Naive thymus-derived CD8-positive, alpha-beta T cell (primary cell): Measurements from ENCODE around the gene MAGEB4. TPM values are rescaled to one million over a fixed set of nuclear protein-coding genes. Genes with fewer than 3 reads are reported as not detected.

ENCODE experiments used
- ATAC-seq, 2 donors: fragments of 150-1000 bp; cut with Tn5 transposase in 1 of 2; sonication (Bioruptor Pico), chemical (Tn5 transposase) in 1 of 2; 1 replicate in 1 of 2; 2 replicates in 1 of 2; pipeline ENCODE4 v1.10.0; 2021; ENCODE audit warnings: mild to moderate bottlenecking in 2 of 2, moderate library complexity in 2 of 2
- POLR2A ChIA-PET: fragments of 350-600 bp; sonication (Branson Sonifier 250); formaldehyde crosslinking; loops from one replicate; lab custom pipeline; 2021; ENCODE audit warnings: antibody characterized with exemption; lab: Charles Lee
- DNase-seq, 10 donors: peaks; one replicate each; pipeline versions ENCODE4 v3.0.0 to v3.0.0-alpha.2; 2020 to 2022
- H3K27ac Mint-ChIP-seq, 10 donors: one replicate each; pipeline ENCODE4 v1.8.0; 2020 to 2022; ENCODE audit warnings: mild to moderate bottlenecking in 10 of 10, mixed read lengths in 10 of 10, moderate library complexity in 4 of 10, inconsistent platforms in 1 of 10
- H3K27me3 Mint-ChIP-seq, 5 donors: one replicate each; pipeline ENCODE4 v1.8.0; 2021 to 2022; ENCODE audit warnings: mixed read lengths in 5 of 5
- H3K36me3 Mint-ChIP-seq, 3 donors: one replicate each; pipeline ENCODE4 v1.8.0; 2020 to 2022; ENCODE audit warnings: mixed read lengths in 3 of 3, mild to moderate bottlenecking in 2 of 3, inconsistent platforms in 1 of 3
- H3K4me1 Mint-ChIP-seq, 4 donors: one replicate each; pipeline ENCODE4 v1.8.0; 2021 to 2022; ENCODE audit warnings: mixed read lengths in 4 of 4
- H3K4me3 Mint-ChIP-seq, 10 donors: one replicate each; pipeline ENCODE4 v1.8.0; 2020 to 2022; ENCODE audit warnings: mild to moderate bottlenecking in 10 of 10, mixed read lengths in 10 of 10, moderate library complexity in 6 of 10, inconsistent platforms in 1 of 10
- H3K9me3 Mint-ChIP-seq, 9 donors: one replicate each; pipeline ENCODE4 v1.8.0; 2020 to 2022; ENCODE audit warnings: mixed read lengths in 9 of 9, mild to moderate bottlenecking in 3 of 9, inconsistent platforms in 1 of 9, moderate library complexity in 1 of 9
- polyA plus RNA-seq, 3 donors: library from polyadenylated mRNA; unstranded; fragments of 300-500 nt; fragmentation: Illumina TruSeq; gene quantifications; one replicate each; pipeline ENCODE4 v1.2.3, GENCODE V29; 2021
- total RNA-seq, 8 experiments: library from RNA in 2 of 8; stranded (reverse) in 2 of 8; gene quantifications; one replicate each; pipeline ENCODE4 v1.2.3 and lab custom pipeline; 2021 to 2026

The MAGEB4 gene
- total and polyA plus RNA-seq, 5 experiments from 2014 or later = not detected

- Mint-ChIP-seq H3K27me3 (no peaks in the 10 kb centered on the region), H3K36me3 (no peaks in the 10 kb centered on the region), H3K27ac (no peak overlapping the region), H3K4me1 (no peaks in the 10 kb centered on the region), H3K4me3 (no peak overlapping the region), H3K9me3 (peaks cover 0 to 12% (median 0%) of the 10 kb centered on the region in 9 donors)
- DNase-seq (no peak), ATAC-seq (no peak)
- POLR2A ChIA-PET = no interaction called here
These were observed 11.5 kb downstream of the MAGEB4 start for GRCh38 chrX:30253257-30253656.

- no peak overlapping the region for H3K4me3 Mint-ChIP-seq
- ATAC-seq = no peak
- no peaks in the 10 kb centered on the region for H3K36me3 Mint-ChIP-seq
- H3K27ac Mint-ChIP-seq = no peak overlapping the region
- H3K4me1 Mint-ChIP-seq = no peaks in the 10 kb centered on the region
- H3K9me3 Mint-ChIP-seq = peaks cover 0 to 10% (median 0%) of the 10 kb centered on the region in 9 donors
- H3K27me3 Mint-ChIP-seq = no peaks in the 10 kb centered on the region
- POLR2A ChIA-PET = no interaction called here
- no peak for DNase-seq
These were observed 18.1 kb downstream of the MAGEB4 start for GRCh38 chrX:30259927-30260326.

GRCh38 chrX:30261012-30261411, 19.2 kb downstream of the MAGEB4 start:
- DNase-seq = no peak
- POLR2A ChIA-PET = no interaction called here
- peaks cover 0 to 4% (median 0%) of the 10 kb centered on the region in 5 donors for H3K27me3 Mint-ChIP-seq
- peaks cover 0 to 7% (median 0%) of the 10 kb centered on the region in 9 donors for H3K9me3 Mint-ChIP-seq
- no peaks in the 10 kb centered on the region for H3K36me3 Mint-ChIP-seq
- no peaks in the 10 kb centered on the region for H3K4me1 Mint-ChIP-seq
- ATAC-seq = no peak
- no peak overlapping the region for H3K4me3 Mint-ChIP-seq
- H3K27ac Mint-ChIP-seq = no peak overlapping the region

GRCh38 chrX:30262763-30263162, 21.0 kb downstream of the MAGEB4 start:
- H3K27ac Mint-ChIP-seq = no peak overlapping the region
- no peaks in the 10 kb centered on the region for H3K9me3 Mint-ChIP-seq
- POLR2A ChIA-PET = no interaction called here
- peaks cover 0 to 4% (median 0%) of the 10 kb centered on the region in 5 donors for H3K27me3 Mint-ChIP-seq
- H3K4me3 Mint-ChIP-seq = no peak overlapping the region
- H3K4me1 Mint-ChIP-seq = no peaks in the 10 kb centered on the region
- no peak for DNase-seq
- no peak for ATAC-seq
- H3K36me3 Mint-ChIP-seq = no peaks in the 10 kb centered on the region

GRCh38 chrX:30270639-30271038, 28.8 kb downstream of the MAGEB4 start:
- H3K4me3 Mint-ChIP-seq = no peak overlapping the region
- H3K27ac Mint-ChIP-seq = no peak overlapping the region

GRCh38 chrX:30275498-30275897, 33.7 kb downstream of the MAGEB4 start:
- POLR2A ChIA-PET = no interaction called here
- no peaks in the 10 kb centered on the region for H3K36me3 Mint-ChIP-seq
- peaks cover 0 to 10% (median 0%) of the 10 kb centered on the region in 5 donors for H3K27me3 Mint-ChIP-seq
- ATAC-seq (no peak), DNase-seq (no peak)
- H3K27ac Mint-ChIP-seq = no peak overlapping the region
- H3K4me1 Mint-ChIP-seq = peaks cover 0 to 8% (median 3%) of the 10 kb centered on the region in 4 donors
- H3K9me3 Mint-ChIP-seq = peaks cover 0 to 4% (median 0%) of the 10 kb centered on the region in 9 donors
- no peak overlapping the region for H3K4me3 Mint-ChIP-seq

More at GRCh38 chrX:30270639-30271038, 28.8 kb downstream of the MAGEB4 start:
- ATAC-seq = no peak
- Mint-ChIP-seq H3K36me3 (no peaks in the 10 kb centered on the region), H3K27me3 (peaks cover 0 to 10% (median 0%) of the 10 kb centered on the region in 5 donors), H3K9me3 (peaks cover 0 to 4% (median 0%) of the 10 kb centered on the region in 9 donors), H3K4me1 (no peaks in the 10 kb centered on the region)
- DNase-seq = no peak
- POLR2A ChIA-PET = no interaction called here

GRCh38 chrX:30278365-30278764, 36.6 kb downstream of the MAGEB4 start:
- Mint-ChIP-seq H3K36me3 (no peaks in the 10 kb centered on the region), H3K4me1 (peaks cover 0 to 8% (median 3%) of the 10 kb centered on the region in 4 donors), H3K4me3 (no peak overlapping the region), H3K27me3 (no peaks in the 10 kb centered on the region), H3K9me3 (peaks cover 0 to 2% (median 0%) of the 10 kb centered on the region in 9 donors), H3K27ac (no peak overlapping the region)
- POLR2A ChIA-PET = no interaction called here
- ATAC-seq = no peak
- DNase-seq = no peak

- POLR2A ChIA-PET = no interaction called here
- DNase-seq = no peak
- no peaks in the 10 kb centered on the region for H3K36me3 Mint-ChIP-seq
- peaks cover 0 to 1% (median 0%) of the 10 kb centered on the region in 9 donors for H3K9me3 Mint-ChIP-seq
- no peaks in the 10 kb centered on the region for H3K27me3 Mint-ChIP-seq
- no peak overlapping the region for H3K4me3 Mint-ChIP-seq
- peaks cover 0 to 8% (median 3%) of the 10 kb centered on the region in 4 donors for H3K4me1 Mint-ChIP-seq
- no peak overlapping the region for H3K27ac Mint-ChIP-seq
- ATAC-seq = no peak
These were observed 38.6 kb downstream of the MAGEB4 start for GRCh38 chrX:30280428-30280827.

GRCh38 chrX:30282527-30282926, 40.7 kb downstream of the MAGEB4 start:
- ATAC-seq (no peak), DNase-seq (no peak)
- Mint-ChIP-seq H3K4me3 (no peak overlapping the region), H3K27me3 (no peaks in the 10 kb centered on the region), H3K4me1 (peaks cover 0 to 8% (median 3%) of the 10 kb centered on the region in 4 donors), H3K36me3 (no peaks in the 10 kb centered on the region), H3K27ac (no peak overlapping the region), H3K9me3 (peaks cover 0 to 1% (median 0%) of the 10 kb centered on the region in 9 donors)
- POLR2A ChIA-PET = no interaction called here

- H3K27ac Mint-ChIP-seq = no peak overlapping the region
- POLR2A ChIA-PET = no interaction called here
- no peak overlapping the region for H3K4me3 Mint-ChIP-seq
- H3K9me3 Mint-ChIP-seq = peaks cover 0 to 1% (median 0%) of the 10 kb centered on the region in 9 donors
- no peaks in the 10 kb centered on the region for H3K36me3 Mint-ChIP-seq
- H3K27me3 Mint-ChIP-seq = no peaks in the 10 kb centered on the region
- peaks cover 0 to 8% (median 3%) of the 10 kb centered on the region in 4 donors for H3K4me1 Mint-ChIP-seq
- ATAC-seq = no peak
- no peak for DNase-seq
These were observed 41.8 kb downstream of the MAGEB4 start for GRCh38 chrX:30283456-30284200.

Other genes with a start within 250 kb of the MAGEB4 start
- not detected for gene MAGEB2, start 26.4 kb upstream of the MAGEB4 start, total RNA-seq
- not detected for gene MAGEB2, start 26.4 kb upstream of the MAGEB4 start, polyA plus RNA-seq
- gene MAGEB3, start 11.3 kb upstream of the MAGEB4 start, total RNA-seq = not detected
- not detected for gene MAGEB3, start 11.3 kb upstream of the MAGEB4 start, polyA plus RNA-seq
- gene MAGEB1, start 5.1 kb downstream of the MAGEB4 start, total RNA-seq = not detected
- gene MAGEB1, start 5.1 kb downstream of the MAGEB4 start, polyA plus RNA-seq = not detected
- not detected for gene NR0B1, start 67.4 kb downstream of the MAGEB4 start, total RNA-seq
- not detected for gene NR0B1, start 67.4 kb downstream of the MAGEB4 start, polyA plus RNA-seq